ENCODE measurements around the gene ZNF605.

ZNF605 gene

GRCh38 chr12:132924356-132924755 lies 31.8 kb downstream of the ZNF605 start:
- in situ Hi-C loops (cut with HindIII; ENCODE audit: low sequenced_read_pairs) = no loop called here
- no peak overlapping the region for H3K4me3 ChIP-seq (ENCODE audit: low read depth, low read length)
- TF ChIP-seq CTCF (IDR thresholded peaks at IDR 0.05; ENCODE audit: low read depth, low read length) = no peak
- no peak for DNase-seq (ENCODE audit: low read depth, low spot score)

- TF ChIP-seq CTCF (IDR thresholded peaks at IDR 0.05; ENCODE audit: low read depth, low read length) = no peak
- no peak for DNase-seq (ENCODE audit: low read depth, low spot score)
- in situ Hi-C loops (cut with HindIII; ENCODE audit: low sequenced_read_pairs) = no loop called here
- no peak overlapping the region for H3K4me3 ChIP-seq (ENCODE audit: low read depth, low read length)
Observed at GRCh38 chr12:132923356-132923909, 32.7 kb downstream of the ZNF605 start.

- no peak overlapping the region for H3K4me3 ChIP-seq (ENCODE audit: low read depth, low read length)
- no peak for DNase-seq (ENCODE audit: low read depth, low spot score)
- in situ Hi-C loops (cut with HindIII; ENCODE audit: low sequenced_read_pairs) = no loop called here
- no peak for TF ChIP-seq CTCF (IDR thresholded peaks at IDR 0.05; ENCODE audit: low read depth, low read length)
Observed at GRCh38 chr12:132922676-132923075, 33.4 kb downstream of the ZNF605 start.

GRCh38 chr12:132921685-132922084 lies 34.4 kb downstream of the ZNF605 start:
- no peak for DNase-seq (ENCODE audit: low read depth, low spot score)
- no peak for TF ChIP-seq CTCF (IDR thresholded peaks at IDR 0.05; ENCODE audit: low read depth, low read length)
- H3K4me3 ChIP-seq (ENCODE audit: low read depth, low read length) = no peak overlapping the region
- in situ Hi-C loops (cut with HindIII; ENCODE audit: low sequenced_read_pairs) = no loop called here

GRCh38 chr12:132918680-132919079 lies 37.4 kb downstream of the ZNF605 start:
- in situ Hi-C loops (cut with HindIII; ENCODE audit: low sequenced_read_pairs) = no loop called here
- no peak for TF ChIP-seq CTCF (IDR thresholded peaks at IDR 0.05; ENCODE audit: low read depth, low read length)
- H3K4me3 ChIP-seq (ENCODE audit: low read depth, low read length) = no peak overlapping the region
- no peak for DNase-seq (ENCODE audit: low read depth, low spot score)

- no peak for DNase-seq (ENCODE audit: low read depth, low spot score)
- in situ Hi-C loops (cut with HindIII; ENCODE audit: low sequenced_read_pairs) = no loop called here
- TF ChIP-seq CTCF (IDR thresholded peaks at IDR 0.05; ENCODE audit: low read depth, low read length) = no peak
- peak overlapping the region; percentile 72 for H3K4me3 ChIP-seq (ENCODE audit: low read depth, low read length)
Observed at GRCh38 chr12:132909030-132909368, 47.1 kb downstream of the ZNF605 start.
